Panc1 (cell line): Measurements from ENCODE around the gene GCNA. TPM values are rescaled to one million over a fixed set of nuclear protein-coding genes. Genes with fewer than 3 reads are reported as not detected.
A peak's percentile ranks its signal among the peaks of the same experiment; 100 is the strongest.

Experiments used
- ATAC-seq: fragments of 200-7000 bp; cut with Tn5 transposase; 2 replicates; pipeline ENCODE4 v1.9.1; 2020; ENCODE audit warnings: mild to moderate bottlenecking, moderate library complexity
- BruUV-seq: library from RNA; stranded (reverse); fragments of 400-500 nt; replicated peaks from 2 replicates; lab custom pipeline; 2021; lab: Mats Ljungman, UMichigan
- CTCF ChIA-PET: fragments of 300-600 bp; sonication (Branson Sonifier 250); formaldehyde crosslinking; loops from one replicate; lab custom pipeline; 2022; ENCODE audit warnings: antibody characterized with exemption; lab: Charles Lee
- POLR2A ChIA-PET: fragments of 300-600 bp; sonication (Branson Sonifier 250); formaldehyde crosslinking; loops from one replicate; lab custom pipeline; 2022; ENCODE audit warnings: antibody characterized with exemption; lab: Charles Lee
- DNase-seq: peaks from one replicate; pipeline ENCODE4 v3.0.0-alpha.2; 2010; ENCODE audit warnings: low read depth, low spot score
- H3K27ac ChIP-seq: 2 replicates; pipeline ENCODE4 v1.5.1; 2011; ENCODE audit warnings: mild to moderate bottlenecking, low read length, inconsistent platforms
- H3K27me3 ChIP-seq: fragments of 200-500 bp; sonication (Bioruptor generic); 2 replicates; pipeline ENCODE4 v1.6.0; 2014; ENCODE audit warnings: low read length, inconsistent platforms; ENCODE audit not compliant: control insufficient read depth, insufficient read depth
- H3K36me3 ChIP-seq: fragments of 200-500 bp; sonication (Bioruptor generic); 2 replicates; pipeline ENCODE4 v1.5.1; 2014; ENCODE audit warnings: inconsistent platforms, mild to moderate bottlenecking, low read length, moderate library complexity; ENCODE audit not compliant: control insufficient read depth, insufficient read depth
- H3K4me1 ChIP-seq: 2 replicates; pipeline ENCODE4 v1.5.1; 2011; ENCODE audit warnings: inconsistent platforms, mild to moderate bottlenecking, low read length, moderate library complexity; ENCODE audit not compliant: control insufficient read depth, insufficient read depth
- H3K4me3 ChIP-seq, 2 experiments: 2 replicates each; pipeline ENCODE4 v1.5.1; 2011 to 2012; ENCODE audit warnings: low read depth in 2 of 2, low read length in 2 of 2, mild to moderate bottlenecking in 2 of 2, inconsistent platforms in 1 of 2, moderate library complexity in 1 of 2
- H3K9me3 ChIP-seq: fragments of 200-500 bp; sonication (Bioruptor generic); 2 replicates; pipeline ENCODE4 v1.5.1; 2014; ENCODE audit warnings: low read depth, mild to moderate bottlenecking, inconsistent platforms, low read length, moderate library complexity; ENCODE audit not compliant: control insufficient read depth, insufficient read depth
- CTCF ChIP-seq: fragments of 450-650 bp; IDR thresholded peaks from 2 replicates; pipeline ENCODE4 v1.5.1; 2017; ENCODE audit warnings: mild to moderate bottlenecking
- POLR2AphosphoS5 ChIP-seq: IDR thresholded peaks from 2 replicates; pipeline ENCODE4 v1.6.1; 2012; ENCODE audit warnings: mild to moderate bottlenecking, low read depth, low read length, moderate library complexity
- REST ChIP-seq, 2 experiments: IDR thresholded peaks; 2 replicates each; pipeline ENCODE4 v1.6.1; 2011 to 2012; ENCODE audit warnings: low read depth in 2 of 2, control low read depth in 1 of 2, low read length in 1 of 2, mild to moderate bottlenecking in 1 of 2, moderate library complexity in 1 of 2; ENCODE audit not compliant: insufficient read depth in 1 of 2
- SIN3A ChIP-seq: IDR thresholded peaks from 2 replicates; pipeline ENCODE4 v1.6.1; 2012; ENCODE audit warnings: low read depth, mild to moderate bottlenecking, low read length, moderate library complexity, borderline replicate concordance; ENCODE audit not compliant: insufficient read depth
- TCF7L2 ChIP-seq: IDR thresholded peaks from 2 replicates; pipeline ENCODE4 v1.6.1; 2011; ENCODE audit warnings: mild to moderate bottlenecking, low read depth, low read length, inconsistent platforms
- in situ Hi-C: cut with HindIII; loops from 2 replicates; pipeline ENCODE4 v1.10.0; 2016; ENCODE audit warnings: low sequenced_read_pairs, low pct_unique_long_range_greater_than_20kb
- intact Hi-C: fragments of 100-400 bp; cut with micrococcal nuclease; formaldehyde crosslinking; loops from one replicate; pipeline ENCODE4 v1.10.0; 2022; ENCODE audit not compliant: unreplicated experiment
- total RNA-seq: library from RNA; stranded (reverse); gene quantifications from one replicate; pipeline ENCODE4 v1.2.1, GENCODE V29; 2021; ENCODE audit not compliant: unreplicated experiment

Gene GCNA
- total RNA-seq, 1 experiment from 2014 or later, result 4.0 TPM

GRCh38 chrX:71637848-71638247 lies 59.6 kb downstream of the GCNA start:
- Histone ChIP-seq H3K36me3 (no peaks in the 10 kb centered on the region), H3K4me3 (no peak overlapping the region), H3K4me1 (no peaks in the 10 kb centered on the region), H3K9me3 (no peaks in the 10 kb centered on the region), H3K27ac (no peak overlapping the region), H3K27me3 (no peaks in the 10 kb centered on the region)
- BruUV-seq, result no TSS peak
- ChIA-PET CTCF (no interaction called here), POLR2A (no interaction called here)
- DNase-seq (no peak), ATAC-seq (0 out of 2 replicates have a peak, but pooled peaks have one; percentile 17)
- in situ Hi-C loops, result no loop called here
- intact Hi-C loops, result no loop called here
- TF ChIP-seq CTCF (no peak), REST (IDR thresholded peaks at IDR 0.05; ENCODE audit: insufficient read depth in 1 of 2, low read depth in 2 of 2, low read length in 1 of 2) (no peak), TCF7L2 (no peak), SIN3A (no peak), POLR2AphosphoS5 (no peak)

- H3K27ac ChIP-seq, result no peak overlapping the region
- in situ Hi-C loops, result no loop called here
- POLR2A ChIA-PET, result no interaction called here
- DNase-seq (no peak), ATAC-seq (no peak)
- CTCF ChIA-PET, result no interaction called here
- intact Hi-C loops, result no loop called here
- H3K4me3 ChIP-seq, result no peak overlapping the region
- TF ChIP-seq REST (IDR thresholded peaks at IDR 0.05; ENCODE audit: insufficient read depth in 1 of 2, low read depth in 2 of 2, low read length in 1 of 2) (no peak), POLR2AphosphoS5 (no peak), CTCF (no peak), TCF7L2 (no peak), SIN3A (no peak)
- no peaks in the 10 kb centered on the region for H3K4me1 ChIP-seq
- no TSS peak for BruUV-seq
- H3K27me3 ChIP-seq, result no peaks in the 10 kb centered on the region
- H3K36me3 ChIP-seq, result no peaks in the 10 kb centered on the region
- H3K9me3 ChIP-seq, result no peaks in the 10 kb centered on the region
These were observed 60.2 kb downstream of the GCNA start for GRCh38 chrX:71638409-71638808.
